ENCODE measurements around the gene PDZD2.
"Not testable (repeated sequence)": the region's sequence is repeated elsewhere in the genome, so short reads cannot be mapped to it uniquely, and the experiment has no call there.

The PDZD2 gene

DNA sequence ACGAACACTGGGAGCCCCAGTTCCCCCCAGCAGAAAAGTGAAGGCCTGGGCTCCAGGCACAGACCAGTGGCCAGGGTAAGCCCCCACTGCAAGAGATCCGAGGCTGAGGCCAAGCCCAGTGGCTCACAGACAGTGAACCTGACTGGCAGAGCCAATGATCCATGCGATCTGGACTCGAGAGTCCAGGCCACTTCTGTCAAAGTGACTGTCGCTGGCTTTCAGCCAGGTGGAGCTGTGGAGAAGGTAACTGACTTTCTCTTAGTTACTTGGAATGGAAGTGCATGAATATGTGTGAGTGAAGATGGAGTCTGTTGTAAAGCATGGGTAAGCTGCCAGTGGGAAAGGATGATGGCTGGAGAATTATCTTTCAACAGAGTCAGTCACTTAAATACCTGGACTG is 435.5 kb downstream of the PDZD2 start:
- DNase-seq (ENCODE audit: low read depth in 2 of 2) = no peak

GRCh38 chr5:32076699-32077695 is 438.1 kb downstream of the PDZD2 start:
- peak in 1 of 2 donors; percentile 21 for DNase-seq (ENCODE audit: low read depth in 2 of 2)

GRCh38 chr5:32078855-32079254 is 439.9 kb downstream of the PDZD2 start:
- not testable (repeated sequence) for DNase-seq (ENCODE audit: low read depth in 2 of 2)

DNA sequence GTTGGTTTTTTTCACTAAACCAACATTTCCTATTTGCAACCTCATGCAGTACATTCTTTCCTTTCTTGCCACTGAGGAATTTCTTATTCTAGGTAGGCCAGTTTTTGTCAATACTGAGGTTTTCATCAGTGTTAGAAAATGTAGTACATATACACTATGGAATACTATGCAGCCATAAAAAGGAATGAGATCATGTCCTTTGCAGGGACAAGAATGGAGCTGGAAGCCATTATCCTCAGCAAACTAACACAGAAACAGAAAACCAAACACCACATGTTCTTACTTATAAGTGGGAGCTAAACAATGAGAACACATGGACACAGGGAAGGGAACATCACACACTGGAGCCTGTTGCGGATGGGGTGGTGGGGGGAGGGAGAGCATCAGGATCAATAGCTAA is 441.6 kb downstream of the PDZD2 start:
- DNase-seq (ENCODE audit: low read depth in 2 of 2) = not testable (repeated sequence)

DNA sequence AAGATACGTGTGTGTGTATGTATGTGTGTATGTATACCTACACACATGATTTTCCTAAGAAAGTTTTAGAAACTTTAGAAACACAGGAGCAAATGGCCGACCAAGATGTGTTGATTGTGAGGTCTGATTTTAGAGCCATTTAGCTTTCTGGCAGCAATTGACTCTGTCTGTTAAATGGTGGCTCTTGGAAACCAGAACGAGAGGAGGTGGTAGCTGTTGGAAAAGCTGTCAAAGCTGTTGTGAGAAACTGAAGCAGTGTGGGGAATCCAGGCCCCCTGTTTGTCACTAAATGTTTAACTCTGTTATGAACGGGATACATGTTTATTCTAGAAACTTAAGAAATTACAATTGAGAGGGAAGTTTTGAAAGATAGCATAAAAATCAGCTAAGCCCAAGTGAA is 443.8 kb downstream of the PDZD2 start:
- no peak for DNase-seq (ENCODE audit: low read depth in 2 of 2)

DNA sequence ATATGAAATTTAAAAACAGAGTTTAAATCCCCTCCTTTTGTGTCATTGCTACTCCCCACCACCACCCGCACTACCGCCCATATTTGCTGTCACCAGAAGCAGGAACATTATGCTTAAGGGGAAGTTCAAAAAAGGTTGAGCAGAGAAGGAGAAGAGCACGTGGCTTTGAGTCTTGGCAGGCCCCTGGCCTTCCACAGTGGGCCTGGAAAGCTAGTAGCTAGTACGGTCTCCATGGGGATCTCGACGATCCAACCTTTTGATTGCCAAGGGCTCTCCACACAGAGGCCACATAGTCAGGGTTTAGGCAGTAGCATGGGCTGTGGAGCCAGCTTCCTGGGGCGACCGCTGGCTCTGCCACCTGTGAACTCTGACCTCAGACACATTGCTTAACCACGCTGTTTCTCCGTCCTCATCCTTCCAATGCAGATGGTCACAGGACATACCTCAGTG is 445.1 kb downstream of the PDZD2 start:
- DNase-seq (ENCODE audit: low read depth in 2 of 2) = no peak

- DNase-seq (ENCODE audit: low read depth in 2 of 2) = no peak
Measured at GRCh38 chr5:32087086-32088082, 448.5 kb downstream of the PDZD2 start.

GRCh38 chr5:32088214-32088613 is 449.3 kb downstream of the PDZD2 start:
- no peak for DNase-seq (ENCODE audit: low read depth in 2 of 2)

- DNase-seq (ENCODE audit: low read depth in 2 of 2) = no peak
Measured at GRCh38 chr5:32089146-32090000, 450.4 kb downstream of the PDZD2 start.

DNA sequence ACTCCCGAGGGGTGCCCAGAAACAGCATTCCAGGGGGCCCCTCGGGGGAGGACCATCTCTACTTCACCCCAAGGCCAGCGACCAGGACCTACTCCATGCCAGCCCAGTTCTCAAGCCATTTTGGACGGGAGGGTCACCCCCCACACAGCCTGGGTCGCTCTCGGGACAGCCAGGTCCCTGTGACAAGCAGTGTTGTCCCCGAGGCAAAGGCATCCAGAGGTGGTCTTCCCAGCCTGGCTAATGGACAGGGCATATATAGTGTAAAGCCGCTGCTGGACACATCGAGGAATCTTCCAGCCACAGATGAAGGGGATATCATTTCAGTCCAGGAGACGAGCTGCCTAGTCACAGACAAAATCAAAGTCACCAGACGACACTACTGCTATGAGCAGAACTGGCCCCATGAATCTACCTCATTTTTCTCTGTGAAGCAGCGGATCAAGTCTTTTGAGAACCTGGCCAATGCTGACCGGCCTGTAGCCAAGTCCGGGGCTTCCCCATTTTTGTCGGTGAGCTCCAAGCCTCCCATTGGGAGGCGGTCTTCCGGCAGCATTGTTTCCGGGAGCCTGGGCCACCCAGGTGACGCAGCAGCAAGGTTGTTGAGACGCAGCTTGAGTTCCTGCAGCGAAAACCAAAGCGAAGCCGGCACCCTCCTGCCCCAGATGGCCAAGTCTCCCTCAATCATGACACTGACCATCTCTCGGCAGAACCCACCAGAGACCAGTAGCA is 451.3 kb downstream of the PDZD2 start:
- DNase-seq (ENCODE audit: low read depth in 2 of 2) = no peak

- no peak for DNase-seq (ENCODE audit: low read depth in 2 of 2)
Measured at GRCh38 chr5:32090755-32091128, 451.8 kb downstream of the PDZD2 start.

GRCh38 chr5:32092938-32093812 is 454.2 kb downstream of the PDZD2 start:
- DNase-seq (ENCODE audit: low read depth in 2 of 2) = peak; percentile 30 to 58

- DNase-seq (ENCODE audit: low read depth in 2 of 2) = no peak
Measured at GRCh38 chr5:32094691-32095090, 455.8 kb downstream of the PDZD2 start.

- DNase-seq (ENCODE audit: low read depth in 2 of 2) = no peak
Measured at GRCh38 chr5:32095261-32095671, 456.3 kb downstream of the PDZD2 start.

DNA sequence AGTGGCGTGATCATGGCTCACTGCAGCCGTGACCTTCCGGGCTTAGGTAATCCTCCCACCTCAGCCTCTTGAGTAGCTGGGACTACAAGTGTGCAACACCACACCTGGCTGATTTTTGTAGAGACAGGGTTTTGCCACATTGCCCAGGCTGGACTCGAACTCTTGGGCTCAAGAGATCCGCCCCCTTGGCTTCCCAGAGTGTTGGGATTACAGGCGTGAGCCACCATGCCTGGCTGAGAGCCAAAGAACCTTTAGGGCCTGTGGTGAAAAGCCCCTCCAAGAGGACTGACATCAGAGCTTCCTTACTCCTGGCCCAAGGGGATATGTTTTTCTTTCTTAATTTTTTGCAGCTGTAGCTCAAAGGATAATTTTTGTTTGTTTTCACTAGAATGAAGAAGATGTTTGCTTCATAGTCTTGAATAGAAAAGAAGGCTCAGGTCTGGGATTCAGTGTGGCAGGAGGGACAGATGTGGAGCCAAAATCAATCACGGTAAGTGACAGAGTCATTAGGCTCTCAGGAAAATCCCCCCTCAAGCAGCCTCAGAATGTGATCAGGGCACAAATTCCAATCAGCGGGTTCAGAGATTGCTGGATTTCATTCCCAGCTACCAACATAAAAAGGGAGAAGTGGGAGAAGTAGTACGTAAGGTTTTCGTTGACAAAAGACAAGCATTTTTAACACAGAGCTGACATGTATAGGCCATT is 458.1 kb downstream of the PDZD2 start:
- DNase-seq (ENCODE audit: low read depth in 2 of 2) = no peak

GRCh38 chr5:32098291-32098690 is 459.4 kb downstream of the PDZD2 start:
- no peak for DNase-seq (ENCODE audit: low read depth in 2 of 2)

- DNase-seq (ENCODE audit: low read depth in 2 of 2) = no peak
Measured at GRCh38 chr5:32098890-32099310, 460.0 kb downstream of the PDZD2 start.

GRCh38 chr5:32099486-32100035 is 460.6 kb downstream of the PDZD2 start:
- no peak for DNase-seq (ENCODE audit: low read depth in 2 of 2)

DNA sequence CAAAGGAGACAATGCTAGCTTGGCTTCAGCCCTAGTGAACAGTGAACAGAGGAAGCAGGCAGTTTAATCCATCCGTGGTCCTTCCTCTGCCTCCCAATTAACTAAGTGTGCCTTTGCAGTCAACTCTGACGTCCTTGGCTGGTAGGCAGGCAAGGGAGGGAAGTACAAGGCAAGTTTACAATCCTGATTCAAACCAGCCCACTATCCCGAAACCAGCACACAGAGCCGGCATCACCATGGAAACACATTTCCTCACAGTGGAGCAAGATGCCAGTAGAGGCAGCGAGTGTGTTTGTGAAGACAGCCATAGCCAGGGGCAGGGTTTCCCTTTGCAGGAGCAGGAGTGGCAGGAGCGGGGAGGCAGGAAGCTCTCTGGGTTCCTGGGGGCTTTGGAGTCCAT is 461.3 kb downstream of the PDZD2 start:
- no peak for DNase-seq (ENCODE audit: low read depth in 2 of 2)
